GM10266 (cell line): ENCODE results near the gene MAD1L1.
"Not testable (repeated sequence)": the region's sequence is repeated elsewhere in the genome, so short reads cannot be mapped to it uniquely, and the experiment has no call there.

ENCODE experiments used
- DNase-seq: peaks from one replicate; pipeline ENCODE4 v3.0.0; 2012; ENCODE audit errors: extremely low spot score
- CTCF ChIP-seq: IDR thresholded peaks from 2 replicates; pipeline ENCODE4 v1.5.1; 2012; ENCODE audit warnings: mild to moderate bottlenecking, low read depth; ENCODE audit not compliant: control insufficient read depth, insufficient read depth; ENCODE audit errors: missing control alignments

The MAD1L1 gene

GRCh38 chr7:1972744-1973143 is 260.0 kb downstream of the MAD1L1 start:
- no peak for DNase-seq
- TF ChIP-seq CTCF: no peak

GRCh38 chr7:1971946-1972654 is 260.6 kb downstream of the MAD1L1 start:
- no peak for DNase-seq
- no peak for TF ChIP-seq CTCF

- no peak for DNase-seq
- no peak for TF ChIP-seq CTCF
Observed at GRCh38 chr7:1970895-1971294, 261.9 kb downstream of the MAD1L1 start.

- DNase-seq: not testable (repeated sequence)
Observed at GRCh38 chr7:1970285-1970660, 262.5 kb downstream of the MAD1L1 start.

GRCh38 chr7:1969459-1970284 is 263.1 kb downstream of the MAD1L1 start:
- DNase-seq: no peak
- TF ChIP-seq CTCF: no peak

GRCh38 chr7:1968397-1969111 is 264.2 kb downstream of the MAD1L1 start:
- DNase-seq: no peak
- no peak for TF ChIP-seq CTCF

GRCh38 chr7:1967512-1968396 is 265.0 kb downstream of the MAD1L1 start:
- no peak for DNase-seq
- no peak for TF ChIP-seq CTCF
